NCI-H345 (cell line): ENCODE measurements around the gene UBA5.
A peak's percentile ranks its signal among the peaks of the same experiment; 100 is the strongest.
"Not testable (repeated sequence)": the region's sequence is repeated elsewhere in the genome, so short reads cannot be mapped to it uniquely, and the experiment has no call there.

Experiments
- DNase-seq: peaks from one replicate; lab custom pipeline; 2025; lab: John Stamatoyannopoulos, UW

Gene UBA5

DNA sequence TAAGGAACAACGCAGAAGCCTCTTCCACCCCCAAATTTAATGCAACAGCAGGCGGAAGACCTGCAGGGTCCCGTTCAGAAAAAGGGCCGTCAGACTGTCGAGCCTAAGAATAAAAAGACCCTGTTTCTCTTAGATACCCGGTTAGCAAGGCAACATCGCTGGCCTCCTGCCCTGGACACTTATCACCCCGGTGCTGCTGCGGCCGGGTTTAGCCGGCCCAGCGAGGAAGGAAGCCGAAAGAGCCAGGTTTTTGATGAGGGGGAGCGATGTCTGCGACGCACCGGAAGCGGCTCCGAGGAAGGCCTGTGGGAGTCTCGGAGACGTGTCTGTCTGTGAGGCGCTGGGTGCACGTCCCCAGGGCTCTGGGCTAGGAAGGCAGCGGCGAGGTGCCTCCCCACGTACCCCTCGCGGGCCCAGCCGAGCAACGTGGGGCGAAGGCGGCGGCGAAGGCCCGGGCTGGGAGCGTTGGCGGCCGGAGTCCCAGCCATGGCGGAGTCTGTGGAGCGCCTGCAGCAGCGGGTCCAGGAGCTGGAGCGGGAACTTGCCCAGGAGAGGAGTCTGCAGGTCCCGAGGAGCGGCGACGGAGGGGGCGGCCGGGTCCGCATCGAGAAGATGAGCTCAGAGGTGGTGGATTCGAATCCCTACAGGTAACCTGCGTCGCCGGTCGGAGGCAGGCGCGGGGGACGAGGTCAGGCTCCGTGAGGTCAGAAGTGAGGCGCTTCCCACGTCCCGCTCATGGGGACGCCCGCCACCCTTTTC is at the start of gene UBA5:
Gene UBA5, plus strand, starts transcription at position 278 of the 759 bp plus-strand sequence. Its CDS starts 209 bp downstream, at position 487.
- peak; percentile 61 for DNase-seq

DNA sequence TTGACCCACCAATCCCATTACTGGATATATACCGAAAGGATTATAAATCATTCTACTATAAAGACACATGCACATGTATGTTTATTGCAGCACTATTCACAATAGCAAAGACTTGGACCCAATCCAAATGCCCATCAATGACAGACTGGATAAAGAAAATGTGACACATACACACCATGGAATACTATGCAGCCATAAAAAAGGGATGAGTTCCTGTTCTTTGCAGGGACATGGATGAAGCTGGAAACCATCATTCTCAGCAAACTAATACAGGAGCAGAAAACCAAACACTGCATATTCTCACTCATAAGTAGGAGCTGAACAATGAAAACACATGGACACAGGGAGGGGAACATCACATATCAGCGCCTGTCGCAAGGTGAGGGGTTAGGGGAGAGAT is 44.8 kb upstream of the UBA5 start:
- not testable (repeated sequence) for DNase-seq

DNA sequence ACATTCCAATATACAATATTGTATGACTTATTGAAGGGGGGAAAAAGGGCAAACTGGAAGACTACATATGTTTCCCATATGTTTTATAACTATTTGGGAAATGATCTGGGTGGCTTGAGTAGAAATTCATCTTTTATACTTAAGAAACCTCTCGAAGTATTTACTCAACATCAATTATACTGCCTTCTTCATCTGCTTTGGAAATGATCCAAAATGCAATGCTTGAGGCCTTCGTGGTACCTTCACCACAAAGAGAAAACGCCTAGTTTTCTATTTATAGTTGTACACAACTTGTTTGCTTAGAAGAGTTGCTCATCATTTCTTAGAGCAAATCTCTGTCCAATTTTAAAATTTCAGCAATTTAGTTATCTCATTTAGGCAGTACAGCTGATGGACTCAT is 44.2 kb upstream of the UBA5 start:
- DNase-seq: no peak

DNA sequence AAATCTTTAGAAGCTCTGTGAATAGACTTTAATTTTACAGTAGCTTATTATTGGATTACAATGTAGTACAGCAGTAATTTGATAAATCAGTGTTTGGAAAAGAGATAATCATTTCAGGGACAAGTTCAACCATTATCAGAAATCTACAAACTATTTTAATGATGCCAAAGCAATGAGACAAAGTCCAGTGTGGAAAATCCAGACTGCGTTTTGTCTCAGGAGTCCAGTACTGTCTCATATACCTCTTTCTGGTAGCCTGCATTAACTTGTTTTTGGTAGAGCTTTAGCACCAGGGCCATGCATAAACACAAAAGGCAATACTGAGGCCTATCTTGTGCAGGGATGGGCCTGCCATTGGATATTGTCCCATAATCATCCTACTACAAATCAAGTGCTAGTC is 43.3 kb upstream of the UBA5 start:
- DNase-seq: no peak

GRCh38 chr3:132622148-132622547 is 38.0 kb upstream of the UBA5 start:
- no peak for DNase-seq

- DNase-seq: no peak
These were observed 37.4 kb upstream of the UBA5 start for GRCh38 chr3:132622761-132623160.

GRCh38 chr3:132623646-132624045 is 36.5 kb upstream of the UBA5 start:
- no peak for DNase-seq

- no peak for DNase-seq
These were observed 35.3 kb upstream of the UBA5 start for GRCh38 chr3:132624790-132625189.

GRCh38 chr3:132625613-132626012 is 34.5 kb upstream of the UBA5 start:
- DNase-seq: no peak

DNA sequence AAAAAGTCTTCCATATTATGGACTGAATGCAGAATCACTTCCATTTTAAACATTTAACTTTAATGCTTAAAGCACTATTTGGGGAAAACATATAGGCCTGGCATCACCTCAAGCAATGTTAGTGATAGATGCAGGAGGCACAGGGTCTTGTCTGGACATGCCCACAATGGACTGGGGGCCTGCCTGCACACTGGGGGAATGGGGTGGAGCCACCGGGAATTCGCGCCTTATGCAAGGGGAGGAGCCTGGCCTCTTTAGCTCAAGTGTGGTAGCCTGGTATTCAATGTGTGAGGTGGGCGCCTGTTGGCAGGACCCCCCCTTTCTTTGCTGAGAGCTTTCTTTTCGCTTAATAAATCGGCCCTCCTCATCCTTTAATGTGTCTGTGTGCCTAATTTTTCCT is 33.2 kb upstream of the UBA5 start:
- no peak for DNase-seq

DNA sequence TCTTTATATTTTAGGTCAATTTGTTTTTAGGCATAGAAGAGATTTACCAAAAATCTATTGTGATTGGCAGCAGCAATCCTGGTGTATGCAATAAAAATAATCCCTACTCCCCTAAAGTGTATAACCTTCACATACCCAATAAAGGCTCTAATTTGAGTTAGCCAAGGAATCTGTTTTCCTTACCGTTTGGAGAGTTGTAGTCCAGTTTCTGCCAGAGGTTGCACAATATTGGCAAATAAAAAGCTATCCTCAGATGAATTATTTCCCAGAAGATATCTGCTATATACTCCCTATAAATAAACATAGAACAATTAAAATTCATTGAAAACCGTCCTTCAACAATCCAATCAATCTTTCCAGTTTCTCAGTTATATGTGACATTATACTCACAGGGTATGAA is 32.0 kb upstream of the UBA5 start:
- DNase-seq: no peak

- no peak for DNase-seq
These were observed 30.2 kb upstream of the UBA5 start for GRCh38 chr3:132629928-132630327.

DNA sequence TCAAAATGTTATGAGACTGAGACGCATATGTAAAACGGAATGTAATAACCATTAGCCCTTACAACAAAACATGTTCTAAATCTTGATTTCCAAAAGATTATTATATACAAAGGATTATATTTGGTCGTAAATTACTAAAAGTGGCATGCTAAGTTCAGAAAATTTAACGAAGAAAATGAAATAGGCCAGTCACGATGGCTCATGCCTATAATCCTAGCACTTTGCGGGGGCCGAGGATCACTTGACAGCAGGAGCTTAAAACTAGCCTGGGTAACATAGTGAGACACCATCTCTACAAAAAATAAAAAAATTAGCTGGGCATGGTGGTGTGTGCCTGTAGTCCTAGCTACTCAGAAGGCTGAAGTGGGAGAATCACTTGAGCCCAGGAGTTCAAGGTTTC is 29.5 kb upstream of the UBA5 start:
- no peak for DNase-seq

- no peak for DNase-seq
These were observed 25.1 kb upstream of the UBA5 start for GRCh38 chr3:132635052-132635451.

GRCh38 chr3:132637590-132637989 is 22.5 kb upstream of the UBA5 start:
- DNase-seq: no peak

- DNase-seq: no peak
These were observed 21.4 kb upstream of the UBA5 start for GRCh38 chr3:132638706-132639105.

DNA sequence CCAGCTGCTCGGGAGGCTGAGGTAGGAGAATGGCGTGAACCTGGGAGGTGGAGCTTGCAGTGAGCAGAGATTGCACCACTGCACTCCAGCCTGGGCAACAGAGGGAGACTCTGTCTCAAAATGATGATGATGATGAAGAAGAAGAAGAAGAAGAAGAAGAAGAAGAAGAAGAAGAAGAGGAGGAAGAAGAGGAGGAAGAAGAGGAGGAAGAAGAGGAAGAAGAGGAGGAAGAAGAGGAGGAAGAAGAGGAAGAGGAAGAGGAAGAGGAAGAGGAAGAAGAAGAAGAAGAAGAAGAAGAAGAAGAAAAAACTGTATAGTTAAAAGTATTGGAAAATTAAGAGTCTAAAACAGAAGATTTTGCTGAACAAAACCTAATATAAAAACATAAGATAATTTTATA is 18.7 kb upstream of the UBA5 start:
- DNase-seq: not testable (repeated sequence)

DNA sequence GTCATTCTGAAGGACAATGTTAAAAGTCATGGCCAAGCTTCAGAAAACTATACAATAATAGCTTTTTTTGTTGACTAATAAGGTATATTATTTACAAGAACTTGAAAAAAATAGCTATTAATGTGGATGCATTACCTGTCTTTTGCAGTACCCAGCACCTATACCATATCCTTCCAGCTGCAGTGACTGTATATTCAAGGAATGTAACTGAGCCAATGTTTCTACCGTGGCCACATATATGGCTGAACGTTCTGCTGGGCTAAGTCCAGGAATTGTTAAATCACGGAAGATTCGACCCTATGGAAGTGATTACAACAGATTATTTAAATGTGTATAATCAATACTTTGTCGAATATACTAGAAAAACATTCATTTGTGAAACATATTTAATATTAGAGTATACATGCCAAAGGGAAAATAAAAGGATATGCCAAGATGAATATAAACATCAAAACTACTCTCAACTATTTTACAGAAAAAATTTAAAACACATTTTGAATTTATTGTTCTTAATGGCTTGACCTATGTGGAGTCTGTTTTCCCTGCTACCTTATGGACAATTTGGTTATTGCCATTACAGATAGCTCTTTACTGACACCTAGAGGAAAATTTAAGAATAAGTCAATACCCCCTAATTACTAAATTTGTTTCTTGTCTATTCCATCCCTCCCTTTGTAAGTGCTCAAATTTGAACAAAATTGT is 18.1 kb upstream of the UBA5 start:
- DNase-seq: peak; percentile 26

DNA sequence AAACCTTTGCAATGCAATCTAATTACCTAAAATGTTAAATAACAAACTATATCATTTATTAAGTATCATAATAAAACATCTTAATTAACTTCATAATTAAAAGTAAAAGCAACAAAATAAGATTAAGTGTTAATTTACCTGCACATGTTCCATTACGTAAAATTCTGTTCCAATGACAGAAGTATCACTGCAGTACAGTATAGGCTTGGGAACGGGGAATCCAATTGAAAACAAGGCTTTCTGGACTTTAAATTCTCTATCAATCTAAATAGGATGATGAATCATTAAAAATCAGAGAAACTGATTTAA is 17.6 kb upstream of the UBA5 start:
- no peak for DNase-seq

DNA sequence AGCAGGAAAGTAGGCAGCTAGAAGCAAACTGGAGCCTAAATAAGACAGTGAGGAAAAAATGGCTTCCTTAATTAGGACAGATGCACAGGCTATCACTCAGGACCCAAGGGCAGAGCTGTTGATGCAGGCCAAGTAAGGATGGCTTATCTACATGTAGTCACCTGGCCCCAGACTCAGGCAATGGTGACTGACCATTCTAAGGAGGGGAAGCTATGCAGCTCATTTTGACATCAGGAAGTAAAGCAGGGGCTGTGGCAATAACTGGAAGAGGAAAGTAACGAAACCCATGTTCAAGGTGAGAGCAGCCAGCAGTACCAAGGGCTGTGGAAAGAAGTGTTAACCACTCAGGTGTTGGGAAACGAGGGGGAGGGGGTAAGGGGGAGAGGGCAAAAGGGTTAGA is 16.8 kb upstream of the UBA5 start:
- no peak for DNase-seq

- no peak for DNase-seq
These were observed 15.1 kb upstream of the UBA5 start for GRCh38 chr3:132645058-132645457.

DNA sequence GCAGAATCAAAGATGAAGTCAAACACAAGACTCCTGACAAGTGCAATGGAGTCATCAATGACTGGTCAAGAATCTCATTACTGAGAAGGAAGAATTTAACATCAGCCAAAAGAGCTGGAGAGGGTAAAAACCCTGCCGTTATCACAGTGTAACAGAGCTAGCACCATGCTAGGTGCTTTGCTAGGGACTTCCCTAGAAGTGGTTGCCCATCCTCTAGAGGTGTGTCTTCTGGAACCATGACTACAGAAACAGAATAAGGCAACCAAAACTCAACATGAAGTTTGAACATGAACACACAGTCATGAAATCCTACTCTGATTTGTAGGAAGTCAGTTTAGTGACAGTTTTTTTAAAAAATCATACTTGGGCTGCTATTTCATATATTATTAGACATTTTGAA is 10.0 kb upstream of the UBA5 start:
- no peak for DNase-seq

- DNase-seq: no peak
These were observed 7.4 kb upstream of the UBA5 start for GRCh38 chr3:132652640-132653270.
